Thymus (tissue), 11 donors: ENCODE results near the gene HYDIN. TPM values are rescaled to one million over a fixed set of nuclear protein-coding genes. Genes with fewer than 3 reads are reported as not detected.
"Not testable (repeated sequence)": the region's sequence is repeated elsewhere in the genome, so short reads cannot be mapped to it uniquely, and the experiment has no call there.

Experiments
- DNase-seq, 9 donors: peaks; one replicate each; pipeline ENCODE4 v3.0.0-alpha.2; 2013; ENCODE audit warnings: low spot score in 9 of 9, low read depth in 6 of 9, missing footprints in 1 of 9
- H3K27ac ChIP-seq, 2 donors: one replicate each; pipeline ENCODE4 v1.5.1; 2013; ENCODE audit warnings: control low read depth in 1 of 2, low read depth in 1 of 2, low read length in 1 of 2, mild to moderate bottlenecking in 1 of 2, moderate library complexity in 1 of 2
- H3K27me3 ChIP-seq, 2 donors: one replicate each; pipeline ENCODE4 v1.5.1; 2013; ENCODE audit warnings: low read length in 1 of 2; ENCODE audit not compliant: control insufficient read depth in 2 of 2, insufficient read depth in 1 of 2
- H3K36me3 ChIP-seq, 2 donors: one replicate each; pipeline ENCODE4 v1.5.1; 2013; ENCODE audit warnings: low read length in 1 of 2, mild to moderate bottlenecking in 1 of 2, moderate library complexity in 1 of 2; ENCODE audit not compliant: control insufficient read depth in 2 of 2, insufficient read depth in 2 of 2
- H3K4me1 ChIP-seq, 2 donors: one replicate each; pipeline ENCODE4 v1.5.1; 2013; ENCODE audit warnings: low read length in 2 of 2; ENCODE audit not compliant: control insufficient read depth in 2 of 2, insufficient read depth in 2 of 2
- H3K4me3 ChIP-seq, 2 donors: one replicate each; pipeline ENCODE4 v1.5.1; 2013; ENCODE audit warnings: low read length in 2 of 2, control low read depth in 1 of 2, mild to moderate bottlenecking in 1 of 2
- H3K9me3 ChIP-seq, 2 donors: one replicate each; pipeline ENCODE4 v1.5.1; 2013; ENCODE audit warnings: low read length in 1 of 2, mild to moderate bottlenecking in 1 of 2; ENCODE audit not compliant: control insufficient read depth in 2 of 2, insufficient read depth in 1 of 2
- WGBS: extraction: QIAGEN DNeasy Blood & Tissue Kit; methylation state at CpG from one replicate; pipeline ENCODE4 v1.1.7; 2013; 5-methylcytosine and 5-hydroxymethylcytosine counted together
- polyA plus RNA-seq: library from polyadenylated mRNA; stranded (reverse); fragments of 200-250 nt; gene quantifications from one replicate; pipeline ENCODE4 v1.2.3, GENCODE V29; 2013
- total RNA-seq: library from RNA; stranded (reverse); fragments of 120-200 nt; gene quantifications from one replicate; pipeline ENCODE4 v1.2.4, GENCODE V29; 2013
- donor health status: healthy.

HYDIN gene
- total and polyA plus RNA-seq, 2 donors, result 0.33 to 0.46 TPM

DNA sequence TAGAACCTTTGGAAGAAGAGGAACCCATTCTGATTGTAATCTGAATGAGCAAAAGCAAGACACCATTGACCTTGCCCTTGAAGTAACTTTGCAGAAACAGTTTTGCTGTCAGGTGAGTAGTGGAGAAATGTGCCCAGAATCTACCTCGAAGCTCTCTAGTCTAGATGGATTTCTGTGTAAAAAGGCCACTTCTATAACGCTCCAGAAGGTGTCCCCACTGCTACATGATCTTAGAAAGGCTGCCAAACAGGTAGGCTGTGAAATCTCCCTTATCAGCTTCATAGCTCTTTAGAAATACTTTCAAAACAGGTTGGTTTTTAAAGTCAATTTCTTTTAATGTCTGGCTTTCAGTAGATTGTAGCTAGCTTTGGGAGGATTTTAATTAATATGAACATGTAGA lies 230.8 kb downstream of the HYDIN start:
- not testable (repeated sequence) for H3K36me3 ChIP-seq, H3K4me3 ChIP-seq, H3K27me3 ChIP-seq, H3K4me1 ChIP-seq, H3K9me3 ChIP-seq, H3K27ac ChIP-seq
- DNase-seq, result peak in 2 of 9 donors; percentile 0 to 2
- 17% methylated on average over 2 of the region's 2 CpGs for WGBS

DNA sequence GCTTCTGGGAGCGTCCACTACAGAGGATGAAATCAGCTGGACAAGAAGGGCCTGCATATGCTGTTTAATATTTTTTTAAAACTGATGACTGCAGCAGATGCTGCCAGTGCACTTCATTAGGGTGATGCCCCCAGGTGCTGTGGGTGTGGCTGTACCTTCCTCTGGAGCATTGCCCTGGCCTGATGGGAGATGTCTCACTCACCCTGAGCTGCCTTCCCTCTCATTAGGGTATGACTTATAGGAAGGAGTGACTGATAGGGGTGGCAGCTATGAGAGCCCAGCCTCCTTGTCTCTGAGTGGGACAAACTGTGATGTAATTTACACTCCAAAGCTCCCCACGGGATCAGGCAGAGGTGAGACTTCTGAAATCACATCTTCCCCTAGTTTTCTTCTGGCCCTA lies 234.7 kb downstream of the HYDIN start:
- H3K27ac ChIP-seq, H3K4me1 ChIP-seq, DNase-seq, H3K9me3 ChIP-seq, H3K27me3 ChIP-seq, H3K36me3 ChIP-seq, H3K4me3 ChIP-seq: not testable (repeated sequence)
- 50% methylated on average over 2 of the region's 2 CpGs for WGBS

DNA sequence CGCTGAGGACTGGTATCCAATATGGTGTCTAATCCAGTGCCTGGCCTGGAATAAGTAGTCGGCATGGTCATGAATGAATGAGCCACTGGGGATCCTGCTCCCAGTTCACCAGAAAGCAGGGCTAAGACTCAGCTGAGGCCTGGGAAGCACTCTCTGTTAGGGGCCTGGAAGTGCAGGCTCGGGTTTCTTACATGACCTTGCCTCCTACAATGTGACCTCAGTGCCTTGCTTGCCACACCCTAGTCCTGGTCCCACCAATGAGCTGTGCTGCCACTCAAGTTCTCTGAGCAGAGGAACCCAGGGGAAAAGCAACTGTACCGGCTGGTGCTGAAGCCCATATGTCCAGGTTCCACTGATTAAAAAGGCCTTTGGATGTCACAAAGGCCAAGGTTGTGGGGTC lies 238.0 kb downstream of the HYDIN start:
- H3K4me1 ChIP-seq, H3K9me3 ChIP-seq, H3K27me3 ChIP-seq, DNase-seq, H3K27ac ChIP-seq, H3K36me3 ChIP-seq, H3K4me3 ChIP-seq: not testable (repeated sequence)
- WGBS, result 79% methylated on average over 4 of the region's 4 CpGs

DNA sequence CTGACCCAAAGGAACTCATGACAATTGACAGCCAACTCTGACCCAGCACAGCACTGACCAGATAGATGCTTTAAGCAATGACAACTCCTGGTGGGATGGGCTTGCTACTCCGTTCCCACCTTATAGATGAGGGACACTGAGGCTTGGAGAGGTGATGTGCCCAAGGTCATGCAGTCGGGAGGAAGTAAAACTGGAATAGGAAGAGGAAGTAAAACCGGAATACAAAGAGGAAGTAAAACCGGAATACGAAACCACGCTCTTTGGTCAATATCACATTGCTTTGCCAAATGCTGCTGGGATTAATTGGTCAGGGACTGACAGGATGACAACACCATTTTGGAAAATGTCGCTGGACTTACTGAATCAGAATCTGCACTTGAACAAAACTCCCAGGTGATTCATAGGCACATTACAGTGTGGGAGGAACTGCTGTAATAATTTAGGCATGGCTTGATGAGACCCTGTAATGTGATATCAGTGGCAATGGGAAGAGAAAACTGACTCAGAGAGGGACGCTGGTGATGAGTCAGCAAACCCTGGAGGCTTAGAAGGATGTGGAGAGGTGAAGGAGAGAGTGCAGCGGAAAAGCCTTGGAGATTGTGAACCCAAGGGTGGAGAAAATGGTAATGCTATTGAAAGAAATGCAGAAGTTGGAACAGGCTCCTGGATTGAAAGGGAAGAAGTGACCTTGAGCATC lies 243.4 kb downstream of the HYDIN start:
- not testable (repeated sequence) for H3K36me3 ChIP-seq, H3K4me1 ChIP-seq, H3K27ac ChIP-seq, DNase-seq, H3K27me3 ChIP-seq, H3K9me3 ChIP-seq, H3K4me3 ChIP-seq
- WGBS, result 23% methylated on average over 6 of the region's 9 CpGs

DNA sequence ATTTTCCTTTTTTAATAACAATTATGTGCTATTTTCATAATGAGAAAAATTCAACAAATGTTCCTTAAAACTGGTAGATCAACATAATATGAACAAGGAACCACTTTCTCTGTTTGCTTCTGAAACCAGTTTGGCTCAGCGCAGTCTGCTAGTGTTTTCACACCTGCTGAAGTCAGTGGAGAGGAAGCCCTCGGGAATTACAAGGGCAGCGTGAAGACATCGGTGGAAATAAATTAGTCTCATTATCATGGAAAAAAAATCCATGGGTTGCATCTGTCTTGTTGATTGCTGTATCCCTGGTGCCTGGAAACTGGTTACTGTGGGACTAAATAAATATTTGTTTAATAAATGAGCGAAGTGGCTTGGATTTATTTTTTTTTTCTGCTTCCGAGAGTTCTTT lies 245.8 kb downstream of the HYDIN start:
- not testable (repeated sequence) for H3K27ac ChIP-seq, H3K36me3 ChIP-seq, DNase-seq, H3K4me3 ChIP-seq, H3K4me1 ChIP-seq, H3K9me3 ChIP-seq, H3K27me3 ChIP-seq
- whole genome bisulfite sequencing, result 67% methylated on average over 5 of the region's 6 CpGs

DNA sequence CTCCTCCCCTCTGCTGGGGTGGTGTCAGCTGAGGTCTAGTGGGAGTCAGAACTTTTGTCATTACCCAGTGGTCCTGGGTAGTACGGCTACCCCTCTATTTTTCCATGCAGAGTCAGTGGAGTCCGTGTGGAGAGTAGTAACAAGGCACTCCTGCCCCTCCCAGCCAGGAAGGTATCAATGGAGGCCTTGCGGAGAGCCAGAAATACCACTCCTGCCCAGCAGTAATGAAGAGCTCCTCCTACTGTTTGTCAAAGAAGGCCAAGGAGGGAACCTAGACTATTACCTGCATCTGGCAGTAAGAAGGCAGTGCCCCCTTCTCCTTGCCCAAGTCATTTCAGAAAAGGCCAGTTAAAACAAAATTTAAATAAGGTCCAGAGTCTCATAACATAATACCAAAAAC lies 262.2 kb downstream of the HYDIN start:
- not testable (repeated sequence) for H3K4me3 ChIP-seq, H3K27ac ChIP-seq, H3K36me3 ChIP-seq, H3K9me3 ChIP-seq, H3K4me1 ChIP-seq, DNase-seq, H3K27me3 ChIP-seq
- WGBS, result 82% methylated on average over 1 of the region's 3 CpGs

DNA sequence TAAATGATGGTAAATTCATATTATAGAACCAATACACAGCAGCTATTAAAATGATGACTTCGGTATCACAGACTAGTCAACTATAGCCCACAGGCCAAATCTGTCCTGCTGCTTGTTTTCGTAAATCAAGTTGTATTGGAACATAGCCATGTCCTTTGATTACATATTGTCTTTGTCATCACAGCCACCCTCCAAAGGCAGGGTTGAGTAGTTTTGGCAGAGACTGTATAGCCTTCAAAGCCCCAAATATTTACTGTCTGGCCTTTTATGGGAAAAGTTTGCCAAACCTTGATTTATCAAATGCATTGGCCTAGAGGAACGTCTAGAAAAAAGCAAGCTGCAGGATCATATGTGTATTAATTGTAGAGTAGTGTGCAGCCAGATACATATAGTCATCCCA lies 270.4 kb downstream of the HYDIN start:
- H3K4me1 ChIP-seq, H3K27ac ChIP-seq, DNase-seq, H3K4me3 ChIP-seq, H3K27me3 ChIP-seq, H3K36me3 ChIP-seq, H3K9me3 ChIP-seq: not testable (repeated sequence)
- WGBS, result 95% methylated on average over 1 of the region's 3 CpGs

DNA sequence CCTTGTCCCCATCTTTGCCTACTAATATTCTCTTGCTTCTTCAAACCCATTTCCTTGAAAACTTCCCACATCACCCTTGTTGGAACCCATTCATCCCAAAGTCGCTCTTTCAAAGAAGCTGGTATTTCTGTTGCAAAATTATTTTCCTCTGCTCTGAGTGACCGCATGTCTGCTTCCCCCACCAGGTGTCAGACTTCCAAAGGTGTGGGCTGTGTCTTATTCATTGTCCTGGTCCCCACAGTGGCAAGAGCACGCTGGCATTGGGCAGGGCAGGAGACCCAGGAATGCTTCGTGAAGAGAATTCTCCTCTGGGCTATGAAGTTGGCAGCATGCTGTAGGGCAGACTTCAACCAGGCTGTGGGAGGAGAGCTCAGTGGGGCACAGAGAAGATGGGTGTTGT lies 275.6 kb downstream of the HYDIN start:
- not testable (repeated sequence) for DNase-seq, H3K27ac ChIP-seq, H3K36me3 ChIP-seq, H3K4me1 ChIP-seq, H3K4me3 ChIP-seq, H3K27me3 ChIP-seq, H3K9me3 ChIP-seq
- 81% methylated on average over 3 of the region's 4 CpGs for WGBS

DNA sequence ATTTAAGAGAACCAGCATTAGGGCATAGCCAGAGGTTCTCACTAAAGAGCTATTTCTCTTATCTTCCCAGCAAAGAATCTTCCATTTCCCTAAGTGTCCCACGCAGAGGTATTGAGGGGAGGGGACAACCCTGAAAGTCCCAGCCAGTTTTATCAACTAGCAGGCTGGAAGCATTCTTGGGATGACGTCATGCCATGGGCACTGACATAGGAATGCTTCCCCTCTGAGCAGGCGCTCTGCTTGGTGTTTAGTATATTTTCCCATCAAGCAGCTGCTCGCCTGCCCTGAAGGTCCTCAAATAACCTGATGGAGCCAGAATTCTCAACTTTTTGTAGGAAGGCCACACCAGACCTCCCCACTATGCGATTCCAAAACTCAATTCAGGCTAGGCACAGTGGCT lies 276.7 kb downstream of the HYDIN start:
- WGBS, result no CpG with 5 or more reads among the region's 5 CpGs
- not testable (repeated sequence) for H3K27ac ChIP-seq, H3K36me3 ChIP-seq, H3K9me3 ChIP-seq, H3K4me1 ChIP-seq, DNase-seq, H3K4me3 ChIP-seq, H3K27me3 ChIP-seq

DNA sequence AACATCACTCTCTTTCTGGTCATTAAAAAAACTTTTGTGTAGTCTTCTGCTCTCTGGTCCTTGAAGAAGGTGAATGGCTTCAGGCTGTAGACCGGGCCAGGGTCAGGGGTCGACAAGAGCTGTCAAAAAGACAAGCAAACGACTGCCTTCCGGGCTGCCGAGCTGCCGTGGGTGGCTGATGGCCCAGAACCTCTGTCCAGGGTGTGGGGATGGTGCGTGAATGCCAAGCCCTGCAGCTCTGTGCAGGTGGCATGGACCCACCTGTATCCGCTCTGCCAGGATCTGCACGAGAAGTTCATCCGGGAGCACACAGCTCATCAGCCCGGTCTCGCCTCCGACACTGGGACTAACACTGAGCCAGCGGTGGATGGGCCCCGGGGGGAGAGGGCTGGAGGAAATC lies 287.0 kb downstream of the HYDIN start:
- DNase-seq, H3K4me1 ChIP-seq: not testable (repeated sequence)
- WGBS, result 88% methylated on average over 15 of the region's 15 CpGs

More for the DNA sequence above, 287.0 kb downstream of the HYDIN start:
- H3K36me3 ChIP-seq, H3K4me3 ChIP-seq, H3K27me3 ChIP-seq, H3K9me3 ChIP-seq, H3K27ac ChIP-seq: not testable (repeated sequence)
